Fibroblast of skin of right biceps (primary cell): ENCODE data around the gene BBLN.

Experiments used
- DNase-seq: peaks from one replicate; pipeline ENCODE4 v3.0.0-alpha.2; 2013

Gene BBLN

DNA sequence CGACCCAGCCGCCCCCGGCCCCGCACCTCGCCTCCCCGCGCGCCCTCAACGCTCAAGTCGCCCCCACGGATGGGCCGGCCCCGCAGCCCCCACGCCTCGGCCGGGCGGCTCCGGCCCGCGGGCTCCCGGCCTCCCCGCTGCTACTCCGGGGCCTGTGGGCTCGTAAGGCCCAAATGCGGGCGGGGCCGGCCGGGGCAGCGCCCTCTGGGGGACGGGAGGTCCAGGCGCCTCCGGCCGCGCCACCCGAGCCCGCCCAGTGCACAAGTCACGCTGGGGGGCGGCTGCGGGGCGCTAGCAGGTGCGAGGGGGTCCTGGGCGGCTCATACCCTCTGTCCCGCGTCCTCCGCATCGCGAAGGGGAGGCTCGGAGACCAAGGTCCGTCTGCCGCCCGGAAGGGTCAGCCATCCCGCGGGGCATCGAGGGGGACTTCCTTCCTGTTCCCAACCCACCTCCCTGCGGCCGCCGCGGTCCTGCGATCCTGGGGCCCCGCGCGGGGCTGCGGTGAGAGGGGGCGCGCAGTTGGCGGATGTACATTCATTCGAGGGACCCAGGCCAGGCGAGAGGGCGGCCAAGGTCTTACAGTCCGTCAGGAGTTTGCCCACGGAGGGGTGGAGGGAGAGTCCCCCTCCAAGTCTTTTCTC lies 31.5 kb downstream of the BBLN start, which contains the start of gene CIZ1:
TSS of gene CIZ1 (minus strand) at position 167 of the 641 bp plus-strand sequence. CDS start 715 bp downstream, outside the sequence.
- DNase-seq = peak; percentile 80

DNA sequence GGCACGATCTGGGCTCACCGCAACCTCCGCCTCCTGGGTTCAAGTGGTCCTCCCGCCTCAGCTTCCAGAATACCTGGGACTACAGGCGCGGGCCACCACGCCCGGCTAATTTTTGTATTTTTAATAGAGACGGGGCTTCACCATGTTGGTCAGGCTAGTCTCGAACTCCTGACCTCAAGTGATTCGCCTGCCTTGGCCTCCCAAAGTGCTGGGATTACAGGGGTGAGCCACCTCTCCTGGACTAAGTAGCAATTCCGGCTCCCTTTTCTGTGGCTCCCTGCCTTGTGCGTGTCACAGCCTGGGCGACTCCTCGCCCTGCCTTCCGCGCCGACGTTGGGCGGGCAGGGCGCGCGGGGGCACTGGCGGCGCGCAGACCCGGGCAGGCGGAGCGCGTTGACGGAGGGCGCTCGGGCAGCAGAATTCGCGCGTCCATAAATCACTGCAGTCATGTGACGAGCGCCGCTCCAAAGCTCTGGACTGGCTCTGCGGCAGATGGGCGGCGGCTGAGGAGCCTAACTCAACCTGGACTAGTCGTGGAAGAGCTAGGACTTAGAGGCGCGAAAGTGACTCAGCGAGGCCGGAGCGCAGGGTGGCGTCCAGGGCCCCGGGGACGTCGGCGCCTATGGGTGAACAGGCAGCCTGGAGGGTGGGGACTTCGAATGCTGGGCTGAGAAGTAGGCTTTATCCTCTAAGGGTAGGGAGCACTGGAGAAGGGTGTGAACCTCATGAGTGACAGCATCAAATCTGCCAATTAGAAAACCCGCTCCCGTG lies 32.7 kb downstream of the BBLN start:
- peak; percentile 91 for DNase-seq

DNA sequence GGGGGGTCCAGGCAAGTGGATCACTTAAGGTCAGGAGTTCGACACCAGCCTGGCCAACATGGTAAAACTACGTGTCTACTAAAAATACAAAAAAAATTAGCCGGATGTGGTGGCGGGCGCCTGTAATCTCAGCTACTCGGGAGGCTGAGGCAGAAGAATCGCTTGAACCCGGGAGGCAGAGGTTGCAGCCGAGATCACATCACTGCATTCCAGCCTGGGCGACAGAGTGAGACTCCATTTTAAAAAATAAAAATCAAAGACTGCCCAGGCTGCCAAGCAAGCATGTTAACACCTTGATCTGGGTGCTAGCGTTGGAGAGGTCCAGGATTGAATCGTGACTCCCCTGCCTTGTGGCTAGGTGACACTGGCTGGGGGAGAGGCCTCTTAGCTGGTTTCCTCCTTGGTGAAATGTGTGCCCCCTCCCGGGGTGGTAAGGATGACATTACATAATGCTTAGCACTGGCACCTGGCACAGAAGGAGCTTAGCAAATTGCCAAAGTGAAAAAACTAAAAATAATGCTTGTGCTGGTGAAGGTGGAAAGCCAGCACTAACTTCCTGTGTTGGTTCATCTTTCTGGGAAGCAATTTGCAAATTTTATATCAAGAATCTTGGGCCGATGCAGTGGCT lies 33.5 kb downstream of the BBLN start:
- DNase-seq = no peak

DNA sequence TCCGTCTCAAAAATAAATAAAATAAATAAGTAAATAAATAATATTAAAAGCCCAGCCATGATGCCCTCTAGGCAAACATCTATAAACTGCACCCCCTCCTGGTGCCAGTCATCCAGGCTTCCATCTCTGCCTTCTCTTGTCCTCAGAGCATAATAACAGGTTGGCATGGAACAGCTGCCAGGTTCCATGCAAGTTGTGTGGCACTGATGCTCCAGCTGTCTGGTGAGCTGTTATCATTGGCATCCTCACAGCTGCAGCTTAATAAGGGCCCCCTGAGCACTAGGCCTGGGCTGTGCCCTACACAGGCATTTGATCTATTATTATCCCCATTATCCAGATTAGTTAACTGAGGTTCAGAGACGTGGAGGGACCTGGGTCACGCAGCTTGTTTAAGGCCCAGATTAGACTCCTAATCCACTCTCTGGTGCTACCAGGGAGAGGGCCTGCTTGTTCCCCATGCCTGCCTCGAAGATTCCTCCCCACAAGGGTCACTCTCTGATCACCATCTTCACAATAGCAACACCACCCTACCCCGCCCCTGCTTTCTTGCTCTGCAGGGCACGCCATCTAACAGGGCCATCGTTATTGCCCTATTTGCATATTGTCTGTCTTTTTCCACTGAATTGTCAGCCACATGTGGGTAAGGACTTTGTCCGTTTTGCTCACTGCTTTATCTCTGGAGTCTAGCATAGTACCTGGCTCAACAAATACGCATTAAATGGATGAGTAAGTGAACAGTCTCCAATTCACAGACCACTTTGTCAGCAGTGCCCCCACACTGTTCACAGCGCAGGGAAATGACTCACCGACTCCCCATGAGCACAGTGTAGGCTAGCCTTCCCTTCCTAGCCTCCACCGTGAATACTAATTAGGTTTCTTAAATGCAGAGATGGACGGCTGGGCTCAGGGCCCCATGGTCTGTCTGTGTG lies 41.6 kb downstream of the BBLN start:
- peak; percentile 76 for DNase-seq

DNA sequence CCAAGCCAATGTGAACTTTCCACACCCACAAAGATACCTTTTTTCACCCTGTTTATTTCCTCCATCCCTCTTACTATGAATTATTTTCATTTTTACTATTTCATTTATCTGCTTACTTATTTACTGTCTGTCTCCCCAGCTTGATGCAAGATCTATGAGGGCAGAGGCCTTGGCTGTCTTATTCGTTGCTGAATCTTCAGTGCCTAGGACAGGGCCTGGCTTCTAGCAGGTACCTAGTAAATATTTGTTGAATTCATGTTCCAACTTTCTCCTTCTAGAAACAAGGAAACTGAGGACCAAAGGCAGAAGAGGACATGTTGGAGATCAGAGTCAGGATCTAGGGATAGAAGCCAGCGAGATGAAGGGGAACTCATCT lies 42.6 kb downstream of the BBLN start:
- no peak for DNase-seq

DNA sequence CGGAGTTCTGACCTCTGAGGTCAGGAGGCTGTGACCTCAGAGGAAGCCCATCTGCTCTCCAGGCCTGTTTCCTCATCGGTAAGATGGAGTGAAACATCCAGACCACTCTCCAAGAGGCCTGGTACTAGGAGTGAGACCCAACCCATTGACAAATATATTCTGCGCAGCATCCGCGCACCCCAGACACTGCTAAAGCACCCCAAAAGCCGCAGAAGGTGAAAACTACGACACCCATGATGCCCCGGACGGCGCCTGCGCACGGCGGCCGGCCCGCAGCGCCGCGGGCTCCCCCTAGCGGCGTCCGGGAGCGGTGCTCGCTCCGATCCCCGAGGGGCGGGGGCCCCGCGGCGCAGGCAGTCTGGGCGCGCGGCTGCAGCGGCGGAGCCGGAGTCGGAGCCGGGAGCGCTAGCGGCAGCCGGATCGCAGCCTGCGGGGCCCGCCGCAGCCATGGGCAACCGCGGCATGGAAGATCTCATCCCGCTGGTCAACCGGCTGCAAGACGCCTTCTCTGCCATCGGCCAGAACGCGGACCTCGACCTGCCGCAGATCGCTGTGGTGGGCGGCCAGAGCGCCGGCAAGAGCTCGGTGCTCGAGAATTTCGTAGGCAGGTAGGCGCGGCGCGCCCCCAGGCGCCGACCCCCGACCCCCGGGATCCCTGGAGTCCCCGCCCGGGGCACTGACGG lies 43.1 kb downstream of the BBLN start, which contains the start of gene DNM1:
TSS of gene DNM1 (plus strand) at position 356 of the 683 bp plus-strand sequence. CDS start at position 448, 92 bp downstream.
- DNase-seq = peak; percentile 65

DNA sequence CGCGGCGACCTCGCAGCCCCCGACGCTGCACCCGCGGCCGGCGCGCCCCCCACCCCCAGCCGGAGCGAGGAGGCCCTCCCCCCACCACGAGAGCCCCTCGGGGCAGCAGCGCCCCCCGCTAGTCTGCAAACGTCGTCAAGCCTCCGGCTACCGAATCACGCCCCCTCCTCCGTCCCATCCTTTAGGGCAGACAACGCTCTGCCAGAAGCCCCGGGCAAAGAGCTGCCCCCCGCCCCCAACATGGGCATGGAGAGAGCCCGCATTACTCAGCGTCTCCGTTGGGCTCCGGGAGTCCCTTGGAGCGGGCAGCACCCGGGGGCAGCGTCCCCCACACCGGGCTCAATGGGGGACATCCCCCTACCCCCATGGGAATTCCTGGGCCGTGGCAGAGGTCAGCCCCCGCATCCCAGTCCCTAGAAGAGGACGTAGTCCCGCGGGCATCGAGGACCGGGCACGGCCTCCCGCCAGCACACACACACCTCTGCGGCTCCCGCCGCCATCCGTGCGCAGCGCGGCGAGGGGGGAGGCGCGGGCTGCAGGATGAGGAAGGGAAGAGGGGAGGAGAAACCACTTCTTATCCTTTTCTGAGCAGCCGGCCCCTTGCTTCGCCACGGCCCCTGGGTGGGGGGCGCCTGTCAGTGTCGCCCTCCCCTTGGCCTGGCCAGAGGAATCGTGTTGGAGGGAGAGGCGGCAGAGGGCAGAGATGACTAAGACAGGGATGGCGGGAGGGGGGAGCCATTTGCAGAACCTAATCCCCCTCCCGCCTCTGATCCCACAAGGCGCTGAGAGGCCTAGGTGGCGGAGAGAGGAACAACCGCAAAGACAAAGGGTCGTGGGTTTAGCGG lies 43.9 kb downstream of the BBLN start:
- peak; percentile 69 for DNase-seq

DNA sequence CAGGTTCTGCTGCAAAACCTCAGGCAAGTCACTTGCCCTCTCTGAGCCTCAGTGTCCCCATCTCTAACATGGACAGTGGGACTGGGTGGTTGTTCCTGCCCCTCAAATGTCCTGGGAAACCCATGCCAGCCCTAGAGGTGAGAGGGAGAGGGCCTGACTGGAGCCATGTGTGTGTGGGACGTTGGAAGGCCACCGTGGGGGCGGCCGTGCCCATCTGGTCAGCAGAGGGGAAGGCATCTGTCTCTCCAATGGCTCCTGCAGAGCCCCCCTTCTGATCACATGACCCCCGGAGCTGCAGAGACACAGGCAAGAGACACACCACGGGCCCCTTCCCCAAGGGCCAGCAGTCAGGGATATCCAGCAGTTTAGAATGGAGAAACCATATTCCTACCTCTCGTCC lies 44.8 kb downstream of the BBLN start:
- no peak for DNase-seq

DNA sequence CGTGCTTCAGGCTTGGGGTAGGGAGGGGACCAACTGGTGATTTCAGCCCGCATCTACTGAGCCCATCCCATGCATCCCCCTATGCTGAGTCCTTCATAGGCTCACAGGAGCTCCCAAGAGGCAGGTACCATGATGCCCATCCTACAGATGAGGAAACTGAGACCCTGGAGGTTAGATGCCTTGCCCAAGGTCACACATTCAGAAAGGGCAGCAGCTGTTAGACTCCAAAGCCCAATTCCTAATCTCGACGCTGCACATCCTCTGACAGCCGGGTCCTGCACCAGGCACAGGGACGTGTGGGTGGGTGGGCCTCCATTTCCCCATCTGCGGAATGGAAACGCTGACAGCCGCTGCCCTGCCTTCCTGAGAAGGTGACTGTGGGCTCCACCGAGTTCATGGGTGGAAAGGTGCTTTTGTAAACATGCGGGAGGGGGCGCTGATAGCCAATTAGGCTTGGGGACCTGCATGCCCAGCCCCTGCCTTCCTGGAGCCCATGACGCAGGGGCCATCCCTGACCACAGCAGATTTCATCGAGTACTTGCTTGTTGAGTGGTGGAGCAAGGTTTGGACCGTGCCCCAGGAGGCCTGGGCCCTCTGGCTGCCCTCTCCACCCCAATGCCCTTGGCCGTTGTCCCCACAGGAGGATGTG lies 45.4 kb downstream of the BBLN start:
- no peak for DNase-seq

DNA sequence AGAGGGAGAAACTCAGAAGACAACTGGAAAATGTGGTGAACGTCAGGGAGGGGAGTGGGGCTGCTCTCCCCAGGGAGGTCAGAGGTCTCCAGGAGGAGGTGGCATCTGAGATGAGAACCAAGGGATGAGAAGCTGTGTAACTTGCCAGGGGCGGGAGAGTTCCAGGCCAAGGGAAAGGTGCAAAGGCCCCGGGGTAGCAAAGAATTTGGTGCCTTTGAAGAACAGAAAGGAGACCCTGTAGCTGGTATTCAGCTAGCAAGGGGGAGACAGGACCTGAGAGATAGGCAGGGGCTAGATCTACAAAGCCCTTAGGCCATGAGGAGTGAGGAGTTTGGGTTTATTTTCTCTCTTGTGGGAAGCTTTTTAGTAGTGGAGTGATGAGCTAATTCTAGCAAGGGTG lies 46.4 kb downstream of the BBLN start:
- no peak for DNase-seq

DNA sequence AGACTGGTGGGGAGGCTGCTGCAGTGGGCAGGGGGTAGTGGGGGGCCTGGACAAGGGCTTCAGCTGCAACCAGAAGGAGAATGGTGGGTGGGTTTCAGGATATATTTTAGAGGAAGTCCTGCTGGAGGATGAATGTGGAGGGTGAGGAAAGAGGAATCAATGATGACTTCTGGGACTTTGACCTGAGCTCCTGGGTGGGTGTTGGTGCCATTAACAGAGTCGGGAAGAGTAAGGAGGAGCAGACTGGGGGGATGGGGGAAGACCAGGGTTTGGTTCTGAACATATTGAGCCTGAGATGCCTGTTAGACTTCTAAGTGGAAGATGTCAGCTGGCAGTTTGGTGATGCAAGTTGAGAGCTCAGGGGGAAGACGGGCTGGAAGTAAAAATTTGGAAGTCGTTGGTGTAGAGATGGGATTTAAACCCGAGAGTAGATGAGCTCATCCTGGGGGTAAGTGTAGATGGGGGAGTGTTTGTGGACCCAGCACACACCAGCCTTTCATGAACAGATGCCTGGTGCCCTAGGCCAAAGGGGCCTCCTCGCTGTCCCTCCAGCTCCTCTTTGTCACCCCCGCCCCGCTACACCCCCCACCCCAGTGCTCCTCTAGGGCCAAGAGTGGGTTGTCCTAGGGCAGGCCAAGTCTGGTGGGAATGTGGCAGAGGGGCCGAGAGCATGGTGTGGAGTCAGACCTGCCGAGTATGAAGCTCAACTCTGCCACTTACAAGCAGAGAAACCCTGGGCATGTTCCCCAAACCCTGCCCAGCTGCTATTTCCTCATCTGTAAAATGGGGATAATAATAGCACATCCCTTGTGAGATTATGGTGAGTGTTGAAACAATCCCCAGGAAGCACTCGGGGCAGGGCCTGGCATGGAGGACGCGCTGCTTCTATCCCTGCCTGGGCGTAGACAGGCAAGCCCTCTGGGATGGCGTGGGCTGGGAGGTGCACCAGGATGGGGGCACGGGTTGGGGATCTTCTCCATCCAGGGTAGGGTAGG lies 47.1 kb downstream of the BBLN start:
- no peak for DNase-seq

DNA sequence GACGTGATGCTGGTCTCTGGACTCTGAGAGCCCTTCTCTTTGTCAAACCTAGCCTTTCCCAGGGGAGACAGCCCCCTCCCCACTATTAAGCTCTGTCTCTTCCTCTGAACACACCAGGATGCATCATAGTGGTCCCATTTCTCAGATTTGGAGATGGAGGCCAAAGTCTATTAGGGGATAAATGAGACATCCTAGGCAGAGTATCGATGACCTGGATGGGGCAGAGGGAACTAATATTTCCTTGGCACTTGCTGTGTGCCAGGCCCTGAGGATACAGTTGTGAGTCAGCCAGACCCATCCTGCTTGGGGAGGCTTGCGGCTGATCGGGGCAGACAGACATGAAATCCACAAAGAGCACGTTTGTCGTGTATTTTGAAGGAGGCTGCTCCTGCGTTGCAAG lies 48.3 kb downstream of the BBLN start:
- no peak for DNase-seq

DNA sequence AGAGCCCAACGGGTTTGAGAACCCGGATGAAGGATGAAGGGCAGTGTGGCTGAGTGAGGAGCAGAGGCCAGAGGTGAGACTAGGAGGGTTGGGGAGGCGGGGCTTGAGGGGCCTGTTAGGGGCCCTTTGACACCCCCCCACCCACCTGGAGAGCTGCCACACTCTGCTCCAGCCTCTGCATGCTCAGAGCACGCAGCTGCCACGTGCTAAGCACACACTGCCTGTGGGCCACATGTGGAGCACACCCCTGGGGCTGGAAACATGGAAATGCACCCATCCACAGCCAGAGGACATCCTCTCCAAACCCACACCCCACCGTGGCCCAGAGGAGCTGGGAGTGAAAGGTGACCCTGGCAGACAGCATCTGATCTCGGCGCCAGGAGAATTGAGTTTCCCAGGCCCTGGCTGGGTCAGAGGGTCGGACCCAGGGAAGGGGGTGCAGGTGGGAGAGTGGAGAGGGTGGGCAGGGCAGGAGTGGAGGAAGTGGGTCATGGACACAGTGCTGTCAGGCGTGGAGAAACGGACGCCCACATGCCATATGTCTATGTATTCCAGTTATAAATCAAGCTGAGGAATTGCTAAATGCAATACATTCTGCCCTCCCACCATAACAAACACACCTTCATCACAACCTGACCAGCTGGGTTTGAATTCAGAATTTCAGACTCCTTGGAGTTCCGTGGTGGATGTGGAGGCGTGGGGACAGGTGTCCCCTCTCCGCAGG lies 49.0 kb downstream of the BBLN start:
- no peak for DNase-seq

DNA sequence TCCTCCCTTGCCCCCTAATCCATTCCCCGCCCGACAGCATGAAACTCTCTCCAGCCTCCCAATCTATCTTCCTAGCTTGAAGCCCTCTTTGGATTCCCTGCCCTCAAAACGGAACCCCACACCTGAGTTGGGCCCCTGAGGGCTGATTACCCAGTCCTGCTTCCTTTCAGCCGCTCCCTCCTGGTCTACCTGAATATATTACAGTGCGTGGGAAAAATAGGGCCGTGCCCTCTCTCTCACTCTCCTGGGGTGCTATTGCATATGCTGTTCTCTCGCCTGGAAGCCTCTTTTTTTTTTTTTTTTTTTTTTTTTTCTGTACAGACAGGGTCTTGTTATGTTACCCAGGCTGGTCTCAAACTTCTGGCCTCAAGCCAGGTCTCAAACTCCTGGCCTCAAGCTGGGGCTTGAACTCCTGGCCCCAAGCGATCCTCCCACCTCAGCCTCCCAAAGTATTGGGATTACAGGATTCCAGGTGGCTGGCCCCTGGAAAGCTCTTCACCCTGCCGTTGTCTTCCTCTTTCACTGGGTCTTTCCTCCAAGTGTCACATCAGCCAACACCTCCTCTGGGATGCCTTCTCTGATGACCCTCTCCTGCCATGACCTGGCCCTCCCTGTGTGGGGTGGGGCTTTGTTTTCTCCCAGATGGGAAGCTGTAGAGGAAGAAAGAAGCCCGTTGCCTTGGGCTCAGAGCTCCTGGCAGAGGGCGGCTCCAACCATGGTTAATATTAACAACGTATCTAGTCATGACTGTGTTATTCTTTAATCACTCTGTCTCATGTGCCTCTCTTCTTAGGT lies 51.3 kb downstream of the BBLN start:
- DNase-seq = no peak

DNA sequence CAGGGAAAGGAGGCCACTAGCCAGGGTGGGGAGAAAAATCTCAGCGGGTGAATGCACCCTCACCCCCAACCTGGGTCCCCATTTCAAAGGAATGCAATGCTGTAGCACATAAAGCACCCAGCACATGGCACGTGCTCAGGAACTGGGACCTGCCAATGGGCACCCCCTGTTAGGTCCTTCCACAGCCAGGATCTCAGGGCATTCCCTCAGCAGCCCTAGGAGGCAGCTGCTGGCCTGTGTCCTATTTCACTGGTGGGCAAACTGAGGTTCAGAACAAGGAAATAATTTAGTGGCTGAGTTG lies 51.9 kb downstream of the BBLN start:
- no peak for DNase-seq
